NT2/D1 (cell line): ENCODE results near the gene TMEM164.

Experiments
- SUZ12 ChIP-seq: IDR thresholded peaks from 2 replicates; pipeline ENCODE4 v1.6.1; 2011; ENCODE audit not compliant: insufficient read length, insufficient read depth; ENCODE audit errors: extremely low read depth
- YY1 ChIP-seq: IDR thresholded peaks from 2 replicates; pipeline ENCODE4 v1.6.1; 2011; ENCODE audit not compliant: insufficient read length, insufficient read depth
- ZNF274 ChIP-seq: IDR thresholded peaks from 2 replicates; pipeline ENCODE4 v1.6.1; 2011; ENCODE audit warnings: mild to moderate bottlenecking, low read depth, low read length

DNA sequence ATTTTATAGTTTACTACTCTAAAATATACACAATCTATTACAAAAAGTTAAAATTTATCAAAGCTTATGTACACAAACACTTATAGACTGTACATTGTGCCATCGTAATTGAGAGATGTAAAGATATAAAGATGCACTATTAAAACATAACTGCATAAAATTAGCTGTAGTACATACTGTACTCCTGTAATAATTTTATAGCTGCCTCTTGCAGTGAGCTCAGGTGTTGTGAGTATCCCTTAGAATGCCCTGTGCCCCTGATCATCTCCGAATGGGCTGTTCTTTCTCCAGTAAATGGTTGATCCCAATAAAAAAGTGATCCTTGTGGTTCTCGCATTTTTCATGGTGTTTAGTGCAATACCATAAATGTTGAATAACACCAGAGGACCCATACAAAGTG is 101.2 kb downstream of the TMEM164 start:
- TF ChIP-seq YY1 (no peak), ZNF274 (no peak), SUZ12 (no peak)
